Stimulated activated CD8-positive, alpha-beta memory T cell treated with anti-CD3 and anti-CD28 coated beads, Interleukin-15, amount 100 ng/mL, for 48 hours (primary cell): Measurements from ENCODE around the gene C10orf105.
A peak's percentile ranks its signal among the peaks of the same experiment; 100 is the strongest.

Source experiments
- DNase-seq, 2 donors: peaks; one replicate each; pipeline ENCODE4 v3.0.0-alpha.2; 2020; ENCODE audit warnings: low read depth in 2 of 2

C10orf105 gene

DNA sequence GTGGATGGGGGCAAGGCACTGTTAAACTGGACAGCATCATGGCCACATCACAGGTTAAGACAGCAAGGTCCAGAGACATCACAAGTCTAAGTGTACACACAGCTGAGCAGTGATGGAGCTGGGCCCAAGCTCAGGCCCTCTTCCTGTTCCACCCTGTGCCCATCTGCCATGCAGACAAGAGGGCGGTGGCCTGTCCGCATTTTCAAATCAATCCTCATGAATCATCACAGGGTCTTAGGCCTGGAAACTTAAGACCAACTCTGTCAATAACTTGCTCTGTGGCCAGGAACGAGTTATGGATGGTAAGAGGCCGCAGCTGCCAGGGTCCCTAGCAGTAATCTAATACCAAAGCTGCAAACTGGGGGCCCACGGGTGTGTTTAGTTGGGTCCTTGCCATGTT, 3.2 kb downstream of the C10orf105 start:
- DNase-seq, result no peak

DNA sequence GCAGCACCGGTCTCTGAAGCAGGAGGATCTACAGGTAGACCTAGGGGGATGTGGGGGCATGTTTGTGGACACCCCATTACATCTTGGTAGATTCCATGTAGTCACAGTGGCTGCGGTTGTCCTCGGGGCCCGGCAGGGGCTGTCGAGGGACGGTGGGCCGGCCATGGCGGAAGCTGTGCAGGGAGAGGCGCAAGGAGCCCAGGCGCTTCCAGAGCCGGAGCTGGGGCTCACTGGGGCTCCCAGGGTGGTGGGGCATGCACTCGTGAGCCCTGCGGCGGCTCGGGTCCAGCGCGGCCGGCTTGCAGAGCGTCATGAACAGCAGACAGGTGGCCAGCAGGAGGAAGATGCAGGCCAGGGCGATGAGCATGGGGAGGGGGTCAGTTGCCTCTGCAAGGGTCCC, 3.7 kb downstream of the C10orf105 start:
- DNase-seq, result no peak

DNA sequence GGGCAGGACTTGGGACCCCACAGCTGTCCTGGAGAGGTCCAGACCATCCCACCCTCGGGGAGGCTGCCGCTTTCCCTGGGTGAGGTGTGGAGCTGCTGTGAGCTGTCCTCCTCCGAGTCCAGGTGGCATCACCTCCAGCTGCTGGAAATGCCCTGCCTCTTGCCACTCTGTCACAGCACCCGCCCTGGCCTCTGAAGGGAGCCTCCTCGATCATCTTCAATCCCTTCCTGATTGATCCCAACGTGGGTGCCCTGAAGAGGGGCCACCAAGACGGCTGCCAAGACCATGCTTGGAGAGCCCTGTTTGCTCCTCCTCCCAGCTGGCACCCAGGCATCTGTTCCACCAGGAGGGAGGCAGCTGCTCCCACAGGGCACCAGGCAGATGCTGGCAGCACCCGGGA, 4.6 kb downstream of the C10orf105 start:
- DNase-seq, result no peak

DNA sequence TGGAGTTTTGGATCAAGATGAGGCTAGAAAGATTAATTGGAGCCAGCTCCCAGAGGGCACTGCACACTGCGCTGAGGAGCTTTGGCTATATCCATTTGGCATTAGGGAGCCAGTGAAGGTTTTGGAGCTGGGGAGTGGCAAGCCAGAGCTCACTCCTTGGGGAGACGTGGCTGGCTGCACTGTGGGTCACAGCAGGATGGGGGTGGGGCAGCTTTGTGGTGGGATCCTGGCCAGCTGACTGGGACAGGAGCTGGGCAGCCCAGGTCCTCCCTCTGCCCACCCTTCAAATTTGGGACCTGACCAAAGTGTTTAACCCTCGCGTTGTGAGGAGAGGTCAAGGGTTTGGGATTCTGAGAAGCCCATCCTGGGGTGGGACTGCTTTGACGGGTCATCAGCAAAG, 5.0 kb downstream of the C10orf105 start:
- DNase-seq, result no peak

DNA sequence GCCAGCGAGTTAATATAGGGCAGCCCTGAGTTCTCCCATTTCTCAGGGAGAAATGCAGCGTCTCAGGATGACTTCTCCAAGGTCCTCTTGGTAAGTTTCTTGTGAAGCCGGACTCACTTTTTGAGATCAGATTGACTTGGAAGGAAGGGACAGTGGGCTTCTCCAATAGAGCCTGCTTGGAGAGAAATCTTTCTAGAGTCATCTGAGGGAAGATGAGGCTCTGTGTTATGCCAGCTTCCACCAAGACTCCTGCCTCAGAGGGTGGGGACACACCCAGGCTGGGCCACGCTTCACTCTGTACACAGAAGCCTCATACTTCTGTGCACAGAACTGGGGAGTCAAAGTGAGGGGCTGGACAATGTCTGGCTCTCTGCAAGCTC, 5.6 kb downstream of the C10orf105 start:
- DNase-seq, result no peak

DNA sequence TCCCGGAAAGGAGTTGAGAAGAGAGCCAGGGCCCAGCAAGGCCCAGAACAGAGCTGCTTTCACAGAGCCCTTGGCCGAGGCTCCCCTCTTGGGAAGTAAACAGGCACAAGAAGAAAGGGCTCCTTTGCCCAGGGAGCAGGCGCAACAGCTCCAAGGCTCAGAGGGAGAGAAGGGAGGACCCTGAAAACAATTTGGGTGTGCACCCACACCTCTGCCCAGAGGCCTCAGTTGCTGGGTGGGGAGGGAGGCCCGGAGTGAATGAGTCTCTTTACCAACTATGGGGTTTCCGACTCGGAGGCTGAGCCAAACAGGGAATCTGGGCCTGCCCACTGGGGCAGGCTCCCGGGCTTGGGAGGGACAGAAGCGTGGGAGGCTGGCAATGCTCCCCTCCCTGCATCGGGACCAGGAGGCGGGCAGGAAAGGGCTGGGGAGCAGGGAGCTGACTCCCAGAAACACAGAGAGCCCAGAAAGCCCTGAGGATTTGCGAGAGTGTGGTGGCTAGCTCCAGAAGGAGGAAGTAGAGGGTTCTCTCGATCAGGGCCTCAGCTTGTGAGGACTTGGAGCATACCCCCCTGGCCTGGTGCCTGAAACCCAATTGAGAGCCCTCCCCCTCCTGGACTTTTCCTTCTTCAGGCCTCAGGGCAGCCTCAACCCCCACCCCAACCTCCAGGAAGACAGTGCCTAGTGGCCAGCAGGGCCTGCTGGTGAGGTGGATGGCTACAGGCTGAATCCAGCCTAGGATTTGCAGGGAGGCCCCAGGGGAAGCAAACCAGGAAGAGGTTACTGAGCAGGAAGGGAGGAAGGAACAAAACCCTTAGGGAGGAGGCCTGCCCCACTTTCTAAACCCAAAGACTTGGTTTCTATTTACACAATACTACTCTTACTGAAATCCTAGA, 6.2 kb downstream of the C10orf105 start:
- DNase-seq, result peak in 1 of 2 donors; percentile 29

DNA sequence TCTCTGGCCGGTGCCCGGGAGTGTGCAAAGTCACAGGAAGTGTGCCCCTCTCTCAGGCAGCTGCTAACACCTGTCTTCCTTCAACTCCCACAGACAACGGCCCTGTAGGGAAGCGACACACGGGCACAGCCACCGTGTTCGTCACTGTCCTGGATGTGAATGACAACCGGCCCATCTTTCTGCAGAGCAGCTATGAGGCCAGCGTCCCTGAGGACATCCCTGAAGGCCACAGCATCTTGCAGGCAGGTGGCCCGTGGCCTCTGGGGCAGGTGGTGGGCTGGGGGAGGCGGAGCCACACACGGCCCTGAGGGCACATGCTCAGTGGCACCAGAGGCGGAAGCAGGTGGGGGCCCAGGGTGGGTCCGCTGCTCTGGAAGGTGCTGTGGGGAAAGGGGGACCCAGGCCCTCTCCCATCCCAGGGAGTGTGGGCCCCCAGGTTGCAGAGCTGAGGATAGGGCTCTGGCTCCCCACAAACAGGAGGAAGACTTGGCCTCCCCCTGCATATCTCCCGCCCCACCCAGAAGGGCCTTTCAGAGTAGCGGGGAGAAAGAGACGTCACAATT, 6.9 kb downstream of the C10orf105 start:
- no peak for DNase-seq

DNA sequence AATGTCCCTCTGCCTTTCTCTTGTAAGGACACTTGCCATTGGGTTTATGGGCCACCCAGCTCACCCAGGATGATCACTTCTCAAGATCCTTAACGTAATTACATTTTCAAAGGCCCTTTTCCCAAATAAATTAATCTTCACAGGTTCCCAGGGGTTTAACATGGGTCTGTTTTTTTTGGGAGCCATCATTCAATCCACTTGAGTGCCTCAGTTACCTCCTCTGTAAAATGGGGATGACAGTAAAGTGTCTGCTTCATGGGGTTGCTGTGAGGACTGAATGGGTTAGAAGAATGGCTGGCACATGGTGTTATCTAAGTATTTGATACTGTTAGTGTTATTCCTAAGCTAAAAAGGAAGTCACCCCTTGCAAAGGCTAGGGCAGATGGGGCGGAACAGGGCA, 7.4 kb downstream of the C10orf105 start:
- no peak for DNase-seq

DNA sequence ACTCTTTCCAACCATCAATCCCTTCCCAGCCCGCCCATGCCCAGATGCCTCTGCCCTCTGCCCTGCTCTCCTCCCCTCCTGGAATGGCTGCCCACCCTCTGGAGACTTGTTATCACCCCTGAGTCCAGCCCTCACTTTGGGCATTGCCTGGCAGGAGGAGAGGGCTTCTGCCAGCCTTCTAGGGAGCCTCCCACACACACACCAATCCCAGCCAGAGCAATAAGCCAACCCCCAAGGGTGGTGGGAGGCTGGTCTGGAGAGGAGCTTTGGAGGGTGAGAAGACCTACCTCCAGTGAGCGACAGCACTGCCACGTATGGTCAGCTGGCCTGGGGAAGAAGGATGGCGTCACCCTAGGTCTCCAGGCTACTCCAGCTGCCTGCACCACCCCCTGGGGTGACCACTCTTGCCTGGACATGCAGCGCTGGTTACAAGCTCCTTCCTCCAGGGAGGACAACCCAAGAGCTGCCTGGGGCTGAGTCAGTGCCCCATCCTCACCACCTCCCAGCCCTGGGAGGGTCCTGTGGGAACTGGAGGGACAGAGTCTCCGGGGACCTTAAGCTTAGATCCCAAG, 8.4 kb downstream of the C10orf105 start:
- no peak for DNase-seq

DNA sequence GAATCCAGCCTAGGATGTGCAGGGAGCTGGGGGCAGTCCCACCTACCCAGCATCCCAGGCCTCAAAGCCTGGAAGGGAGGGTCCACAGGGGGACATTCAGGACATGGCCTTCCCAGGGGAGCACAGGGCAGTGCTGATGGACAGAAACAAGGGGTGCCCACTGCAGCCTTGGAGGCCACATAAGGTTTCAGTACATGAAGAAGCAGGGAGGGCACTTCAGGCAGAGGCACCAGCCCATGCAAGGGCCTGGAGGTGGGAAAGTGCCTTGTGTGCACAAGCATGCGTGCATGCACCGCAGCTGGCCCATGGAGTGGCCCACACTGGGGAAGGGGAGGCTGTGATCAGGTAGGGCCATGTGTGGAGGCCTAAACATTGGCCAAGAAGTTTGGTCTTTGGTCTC, 9.1 kb downstream of the C10orf105 start:
- no peak for DNase-seq

DNA sequence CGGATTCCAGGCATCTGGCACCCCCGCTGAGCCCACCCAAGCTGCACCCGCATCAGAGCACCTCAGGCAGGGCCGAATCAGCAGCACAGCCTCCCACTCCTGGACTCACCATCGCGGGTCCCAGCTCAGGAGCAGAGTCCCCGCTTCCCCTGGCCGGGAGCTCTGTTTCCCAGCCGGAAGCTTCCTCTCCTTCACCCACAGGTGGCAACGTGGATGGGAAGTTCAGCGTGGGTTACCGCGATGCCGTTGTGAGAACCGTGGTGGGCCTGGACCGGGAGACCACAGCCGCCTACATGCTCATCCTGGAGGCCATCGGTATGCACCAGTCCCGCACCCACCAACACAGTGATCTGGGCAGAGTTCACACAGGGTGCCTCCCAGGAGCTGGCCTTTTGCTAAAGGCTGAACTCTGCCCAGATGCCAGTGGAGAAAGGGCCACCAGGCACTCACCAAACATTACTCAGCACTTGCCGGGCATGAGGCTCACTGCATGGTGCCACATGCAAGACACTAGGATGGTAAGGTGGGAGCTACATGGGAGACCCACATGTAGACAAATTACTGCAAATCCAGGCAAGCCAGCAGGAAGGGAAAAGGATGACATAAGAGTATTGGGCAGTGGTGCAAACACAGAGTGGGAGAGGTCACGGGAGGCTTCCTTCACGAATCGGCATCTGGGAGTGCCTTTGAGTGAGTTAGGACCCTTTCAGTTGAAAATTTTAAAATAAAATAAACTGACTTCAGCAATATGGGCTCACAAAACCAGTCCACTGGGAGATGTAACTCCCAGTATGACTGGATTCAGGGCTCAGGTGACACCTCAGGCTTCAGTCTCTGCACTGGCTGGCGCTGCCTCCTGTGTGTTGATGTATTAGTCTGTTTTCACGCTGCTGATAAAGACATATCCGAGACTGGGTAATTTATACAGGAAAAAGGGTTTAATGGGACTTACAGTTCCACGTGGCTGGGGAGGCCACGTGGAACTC, 10.4 kb downstream of the C10orf105 start:
- DNase-seq, result no peak

DNA sequence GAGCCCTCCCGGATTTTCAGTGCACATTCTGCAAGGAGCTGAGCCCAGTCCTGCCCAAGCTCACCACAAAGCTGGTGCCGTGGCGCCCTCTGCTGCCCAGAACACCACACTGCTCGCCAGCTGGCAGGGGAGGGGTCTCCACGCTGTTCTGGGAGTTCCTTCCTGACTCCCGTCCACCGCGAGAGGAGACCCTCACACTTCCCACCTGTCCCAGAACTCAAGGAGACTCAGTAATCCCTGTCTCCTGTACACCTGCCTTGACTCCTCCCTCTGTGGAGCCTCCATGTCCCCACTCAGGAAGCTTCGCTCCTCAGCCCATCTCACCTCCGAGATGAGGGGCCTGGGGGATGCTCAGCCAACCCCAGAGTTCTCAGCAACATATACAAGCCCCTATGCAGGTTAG, 11.3 kb downstream of the C10orf105 start:
- peak in 1 of 2 donors; percentile 18 for DNase-seq

DNA sequence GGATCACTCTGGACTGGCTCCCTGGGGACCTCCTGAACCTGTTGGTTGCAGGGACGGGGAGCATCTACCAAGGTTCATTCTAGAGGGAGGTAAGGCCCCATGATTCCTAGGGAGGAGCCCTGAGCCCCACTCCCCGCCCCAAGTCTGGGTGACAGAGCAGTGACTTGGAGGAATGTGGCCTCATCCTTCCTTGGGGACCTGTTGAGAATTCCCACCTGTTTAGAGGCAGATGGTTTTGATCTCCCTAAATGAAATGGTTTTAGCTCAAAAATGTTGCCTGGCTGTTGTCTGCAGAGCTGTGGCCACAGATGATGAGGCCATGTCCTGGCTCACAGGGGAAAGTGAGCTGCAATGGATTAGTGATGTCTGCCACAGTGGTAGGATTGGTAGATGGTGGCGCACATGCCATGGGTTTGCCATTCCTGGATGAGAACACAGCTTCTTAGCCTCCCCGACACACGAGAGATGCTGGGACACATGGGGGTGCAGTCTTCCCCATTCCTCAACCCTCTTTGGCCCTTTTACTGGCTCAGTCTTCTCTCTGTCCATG, 12.3 kb downstream of the C10orf105 start:
- DNase-seq, result no peak

DNA sequence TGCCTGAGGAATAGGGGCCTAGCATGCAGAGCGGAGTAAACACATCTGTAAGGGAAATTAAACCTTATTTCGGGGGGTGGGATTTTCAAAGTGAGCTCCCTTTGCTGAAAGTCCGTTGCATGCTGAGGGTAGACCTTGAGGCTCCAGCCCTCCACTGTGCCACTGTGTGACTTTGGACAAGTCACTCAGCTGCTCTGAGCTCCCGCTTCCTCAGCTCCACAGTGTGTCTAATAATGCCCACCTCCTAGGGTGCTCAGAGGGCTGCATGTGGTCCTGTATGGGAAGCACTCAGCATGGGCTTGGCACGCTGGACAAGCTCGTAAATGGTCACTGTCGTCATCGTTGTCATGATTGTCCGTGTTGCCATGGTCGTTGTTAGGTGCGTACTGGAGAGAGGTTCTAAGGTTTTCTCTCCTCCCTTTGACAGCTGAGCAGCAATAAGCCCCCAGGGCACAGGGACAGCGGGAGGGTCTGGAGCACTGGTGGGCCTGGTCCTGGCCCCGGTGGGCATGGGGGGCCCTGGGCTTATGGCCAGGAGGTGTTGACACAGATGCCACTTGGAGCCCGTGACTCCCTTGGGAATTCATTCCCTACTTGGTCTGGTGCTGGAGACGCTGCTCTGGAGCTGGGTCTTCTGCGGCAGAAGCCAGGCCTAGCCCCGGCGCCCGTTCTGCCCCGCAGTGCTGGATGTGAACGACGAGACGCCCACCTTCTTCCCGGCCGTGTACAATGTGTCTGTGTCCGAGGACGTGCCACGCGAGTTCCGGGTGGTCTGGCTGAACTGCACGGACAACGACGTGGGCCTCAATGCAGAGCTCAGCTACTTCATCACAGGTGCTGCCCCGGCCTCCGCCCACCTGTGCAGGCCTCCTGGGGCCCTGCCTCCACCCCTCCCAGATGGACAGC, 13.1 kb downstream of the C10orf105 start:
- DNase-seq, result no peak

DNA sequence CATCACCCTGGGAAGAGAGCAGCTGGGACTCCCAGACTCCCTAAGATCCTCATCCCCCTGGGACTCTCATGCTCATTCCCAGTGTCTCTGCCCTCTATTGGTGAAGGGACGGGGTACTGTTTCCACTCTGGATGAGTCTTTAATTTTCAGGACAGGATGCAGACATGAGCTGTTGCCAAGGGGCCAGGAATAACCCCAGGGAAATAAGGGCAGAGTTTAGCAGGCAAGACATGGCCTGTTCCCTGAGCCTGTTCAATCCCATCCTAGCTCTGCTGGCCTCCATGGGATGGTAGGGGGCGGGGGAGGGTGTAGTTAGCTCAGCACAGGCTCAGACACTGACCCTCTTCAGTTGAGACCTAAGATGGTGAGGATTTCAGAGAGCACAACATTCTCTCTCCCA, 14.0 kb downstream of the C10orf105 start:
- no peak for DNase-seq

DNA sequence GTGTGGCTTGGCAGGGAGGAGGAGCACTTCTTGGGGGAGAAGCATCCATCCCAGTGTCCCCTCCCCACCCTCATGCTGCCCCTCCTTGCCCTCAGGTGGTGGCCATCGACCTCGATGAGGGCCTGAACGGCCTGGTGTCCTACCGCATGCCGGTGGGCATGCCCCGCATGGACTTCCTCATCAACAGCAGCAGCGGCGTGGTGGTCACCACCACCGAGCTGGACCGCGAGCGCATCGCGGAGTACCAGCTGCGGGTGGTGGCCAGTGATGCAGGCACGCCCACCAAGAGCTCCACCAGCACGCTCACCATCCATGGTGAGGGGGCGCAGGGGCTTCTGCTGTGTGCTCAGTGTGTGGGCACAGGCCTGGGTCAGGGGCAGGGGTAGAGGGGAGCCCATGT, 14.8 kb downstream of the C10orf105 start:
- no peak for DNase-seq

DNA sequence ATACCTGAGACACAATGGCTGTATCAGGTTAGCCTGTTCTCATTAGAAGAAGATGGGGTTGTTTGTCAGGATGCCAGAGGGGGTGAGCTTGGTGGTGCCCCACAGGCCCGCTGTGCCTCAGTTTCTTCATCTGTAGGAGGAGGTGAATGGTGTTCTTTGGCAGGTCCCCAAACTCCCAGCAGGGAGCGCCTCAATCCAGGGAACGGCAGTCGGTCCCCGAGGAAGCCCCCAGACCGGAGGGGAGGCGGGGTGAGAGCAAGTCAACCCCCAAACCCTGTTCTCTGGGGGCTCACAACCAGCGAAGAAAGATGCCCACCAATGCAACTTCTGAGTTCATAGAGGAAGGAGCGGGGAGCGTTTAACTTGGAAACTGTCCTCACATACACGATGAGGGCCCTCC, 16.0 kb downstream of the C10orf105 start:
- no peak for DNase-seq

DNA sequence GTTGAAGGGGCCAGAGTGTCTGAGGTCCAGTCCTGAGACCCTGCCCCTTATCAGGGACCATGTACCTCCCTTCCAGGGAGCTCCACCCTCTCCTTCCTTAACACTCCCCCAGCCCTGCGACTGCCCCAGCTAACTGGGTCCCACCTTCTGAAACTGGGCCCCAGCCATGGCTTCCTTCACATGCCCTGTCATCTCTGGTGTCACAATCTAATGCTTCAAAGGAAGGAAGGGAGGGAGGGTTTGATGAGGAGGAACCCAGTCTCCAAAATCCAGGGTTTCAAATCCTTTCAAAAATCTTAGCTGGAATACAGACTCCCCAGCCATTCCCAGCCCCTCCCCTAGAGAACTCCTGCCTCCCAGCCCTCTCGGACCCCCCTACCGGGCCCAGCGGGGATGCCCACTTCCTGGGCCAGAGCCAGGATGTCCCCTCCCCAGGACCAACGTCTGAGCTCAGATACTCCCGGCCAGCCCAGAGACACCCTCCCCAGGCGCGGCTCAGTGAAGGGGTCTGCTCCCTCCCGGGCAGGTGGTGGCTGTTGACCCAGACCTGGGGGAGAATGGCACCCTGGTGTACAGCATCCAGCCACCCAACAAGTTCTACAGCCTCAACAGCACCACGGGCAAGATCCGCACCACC, 18.0 kb downstream of the C10orf105 start:
- no peak for DNase-seq

DNA sequence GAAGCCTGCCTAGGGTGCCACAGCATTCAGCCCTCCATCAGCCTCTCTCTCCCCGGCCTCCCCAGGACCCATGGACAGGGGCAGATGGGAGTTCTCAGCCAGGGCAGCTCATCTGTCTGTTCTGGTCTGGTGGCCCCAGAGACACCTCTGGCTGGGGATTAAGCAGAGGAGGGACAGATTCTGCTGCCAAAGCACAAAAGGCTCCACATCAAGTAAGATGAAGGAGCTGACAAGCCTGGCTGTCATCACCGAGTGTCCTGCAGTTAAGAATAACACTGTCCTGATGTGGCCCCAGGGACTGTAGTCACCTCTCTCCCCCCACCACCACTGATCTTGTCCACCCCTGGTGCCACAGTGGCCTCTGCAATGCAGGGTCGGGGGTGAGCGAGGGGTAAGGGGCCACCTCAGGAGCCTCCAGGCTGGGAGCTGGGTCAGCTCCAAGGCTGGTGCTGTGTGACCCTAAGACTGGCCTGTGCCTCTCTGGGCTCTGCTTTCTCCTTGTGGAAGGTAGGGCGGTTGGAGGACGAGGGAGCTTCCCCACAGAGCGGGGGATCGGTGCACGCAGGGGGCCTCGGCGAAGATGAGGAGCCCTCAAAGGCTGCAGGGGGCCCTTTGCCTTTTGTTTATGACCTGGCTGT, 18.7 kb downstream of the C10orf105 start:
- no peak for DNase-seq

DNA sequence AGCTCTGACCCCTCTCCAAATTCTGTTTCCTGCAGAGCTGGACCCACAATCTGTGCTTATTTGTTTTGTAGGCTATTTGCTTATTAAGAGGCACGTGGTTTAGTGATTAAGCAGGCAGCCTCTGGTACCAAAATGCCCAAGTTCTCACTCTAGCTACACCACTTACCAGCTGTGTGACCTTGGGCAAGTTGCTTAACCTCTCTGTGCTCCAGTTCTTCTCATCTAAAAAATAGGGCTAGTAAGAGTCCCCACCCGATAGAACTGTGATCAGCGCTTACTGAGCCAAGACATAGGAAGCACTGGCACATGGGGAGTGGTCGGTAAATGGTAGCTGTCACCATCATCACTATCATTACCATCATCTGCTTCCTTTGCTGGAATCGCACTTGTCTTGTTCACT, 20.8 kb downstream of the C10orf105 start:
- no peak for DNase-seq
